NCI-H510A treated with DMSO at 0.1 percent for 48 hours (cell line): ENCODE results near the gene SIAE.

ENCODE experiments used
- DNase-seq: peaks from one replicate; lab custom pipeline; 2025; lab: John Stamatoyannopoulos, UW

The SIAE gene

GRCh38 chr11:124662106-124662505, 11.4 kb downstream of the SIAE start:
- DNase-seq, result no peak

GRCh38 chr11:124661553-124661952, 12.0 kb downstream of the SIAE start:
- DNase-seq, result no peak

GRCh38 chr11:124658986-124659385, 14.6 kb downstream of the SIAE start:
- DNase-seq, result no peak

- no peak for DNase-seq
Measured at GRCh38 chr11:124658501-124658900, 15.0 kb downstream of the SIAE start.

GRCh38 chr11:124657904-124658303, 15.6 kb downstream of the SIAE start:
- no peak for DNase-seq

GRCh38 chr11:124656774-124657630, 16.5 kb downstream of the SIAE start:
- peak; percentile 63 for DNase-seq

- no peak for DNase-seq
Measured at GRCh38 chr11:124648610-124649009, 24.9 kb downstream of the SIAE start.

GRCh38 chr11:124646148-124646547, 27.4 kb downstream of the SIAE start:
- no peak for DNase-seq

- peak; percentile 73 for DNase-seq
Measured at GRCh38 chr11:124644426-124645280, 28.9 kb downstream of the SIAE start.

- DNase-seq, result no peak
Measured at GRCh38 chr11:124643605-124644425, 29.7 kb downstream of the SIAE start.

GRCh38 chr11:124643042-124643604, 30.4 kb downstream of the SIAE start:
- no peak for DNase-seq

- DNase-seq, result no peak
Measured at GRCh38 chr11:124642628-124643027, 30.9 kb downstream of the SIAE start.

GRCh38 chr11:124640666-124641065, 32.9 kb downstream of the SIAE start:
- no peak for DNase-seq

GRCh38 chr11:124639186-124639585, 34.4 kb downstream of the SIAE start:
- DNase-seq, result no peak

- DNase-seq, result no peak
Measured at GRCh38 chr11:124638500-124638899, 35.0 kb downstream of the SIAE start.

GRCh38 chr11:124635932-124636331, 37.6 kb downstream of the SIAE start:
- DNase-seq, result no peak

GRCh38 chr11:124633355-124633754, 40.2 kb downstream of the SIAE start:
- no peak for DNase-seq

- DNase-seq, result no peak
Measured at GRCh38 chr11:124629961-124630360, 43.6 kb downstream of the SIAE start.

GRCh38 chr11:124627546-124627945, 46.0 kb downstream of the SIAE start:
- DNase-seq, result no peak

GRCh38 chr11:124625504-124626168, 47.9 kb downstream of the SIAE start:
- DNase-seq, result no peak

- DNase-seq, result no peak
Measured at GRCh38 chr11:124623861-124624525, 49.5 kb downstream of the SIAE start.
